ENCODE measurements around the gene CAMK2A.

DNA sequence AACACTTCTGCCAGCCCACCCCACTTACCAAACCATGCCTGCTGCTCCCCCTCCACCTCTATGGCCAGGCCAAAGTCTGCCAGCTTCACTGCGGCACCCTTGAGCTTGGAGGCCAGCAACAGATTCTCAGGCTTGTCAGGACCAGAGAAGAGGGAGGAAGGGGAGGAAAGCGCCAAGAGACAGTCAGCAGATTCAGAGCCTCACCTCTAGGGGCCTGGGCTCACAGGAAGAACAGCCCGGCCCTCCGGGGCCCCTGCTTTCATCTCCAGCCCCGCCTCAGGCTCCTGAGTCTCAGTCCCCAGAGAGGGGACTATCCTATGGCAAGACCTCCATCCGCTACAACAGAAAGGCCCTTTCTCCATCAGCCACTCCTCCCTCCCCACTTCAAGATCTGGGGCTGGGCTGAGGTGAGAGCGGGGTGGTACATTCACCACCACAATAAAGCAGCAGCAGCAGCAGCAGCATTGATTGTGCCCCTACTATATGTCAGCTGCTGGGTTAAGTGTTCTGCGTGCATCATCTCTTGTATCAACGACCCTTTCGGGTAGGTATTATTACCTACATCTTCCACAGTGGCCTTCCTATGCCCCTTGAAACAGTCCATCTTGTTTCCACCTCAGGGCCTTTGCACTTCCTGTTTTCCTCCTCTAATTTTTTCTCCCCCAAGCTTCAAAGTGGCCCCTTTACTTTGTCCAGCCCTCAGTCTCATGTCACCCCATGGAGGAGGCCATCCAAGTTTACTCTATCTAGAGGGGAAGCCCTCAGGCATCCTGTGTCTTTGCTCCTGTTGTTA lies 36.0 kb downstream of the CAMK2A start:
- TF ChIP-seq POLR2A (IDR thresholded peaks at IDR 0.05; ENCODE audit: low read length) (no peak), TP53 (CRISPR knock-in tag; IDR thresholded peaks at IDR 0.05) (no peak), ZSCAN20 (CRISPR knock-in tag; IDR thresholded peaks at IDR 0.05) (no peak), EP300 (IDR thresholded peaks at IDR 0.05) (no peak), KDM5A (IDR thresholded peaks at IDR 0.05) (no peak), KDM1A (IDR thresholded peaks at IDR 0.05; ENCODE audit: low read depth) (no peak), POLR2AphosphoS2 (conservative IDR thresholded peaks at IDR 0.05; ENCODE audit: low read length) (no peak)
- TF ChIP-seq, protein P1, sequence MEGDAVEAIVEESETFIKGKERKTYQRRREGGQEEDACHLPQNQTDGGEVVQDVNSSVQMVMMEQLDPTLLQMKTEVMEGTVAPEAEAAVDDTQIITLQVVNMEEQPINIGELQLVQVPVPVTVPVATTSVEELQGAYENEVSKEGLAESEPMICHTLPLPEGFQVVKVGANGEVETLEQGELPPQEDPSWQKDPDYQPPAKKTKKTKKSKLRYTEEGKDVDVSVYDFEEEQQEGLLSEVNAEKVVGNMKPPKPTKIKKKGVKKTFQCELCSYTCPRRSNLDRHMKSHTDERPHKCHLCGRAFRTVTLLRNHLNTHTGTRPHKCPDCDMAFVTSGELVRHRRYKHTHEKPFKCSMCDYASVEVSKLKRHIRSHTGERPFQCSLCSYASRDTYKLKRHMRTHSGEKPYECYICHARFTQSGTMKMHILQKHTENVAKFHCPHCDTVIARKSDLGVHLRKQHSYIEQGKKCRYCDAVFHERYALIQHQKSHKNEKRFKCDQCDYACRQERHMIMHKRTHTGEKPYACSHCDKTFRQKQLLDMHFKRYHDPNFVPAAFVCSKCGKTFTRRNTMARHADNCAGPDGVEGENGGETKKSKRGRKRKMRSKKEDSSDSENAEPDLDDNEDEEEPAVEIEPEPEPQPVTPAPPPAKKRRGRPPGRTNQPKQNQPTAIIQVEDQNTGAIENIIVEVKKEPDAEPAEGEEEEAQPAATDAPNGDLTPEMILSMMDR (IDR thresholded peaks at IDR 0.05): no peak
- TF ChIP-seq, protein P2, sequence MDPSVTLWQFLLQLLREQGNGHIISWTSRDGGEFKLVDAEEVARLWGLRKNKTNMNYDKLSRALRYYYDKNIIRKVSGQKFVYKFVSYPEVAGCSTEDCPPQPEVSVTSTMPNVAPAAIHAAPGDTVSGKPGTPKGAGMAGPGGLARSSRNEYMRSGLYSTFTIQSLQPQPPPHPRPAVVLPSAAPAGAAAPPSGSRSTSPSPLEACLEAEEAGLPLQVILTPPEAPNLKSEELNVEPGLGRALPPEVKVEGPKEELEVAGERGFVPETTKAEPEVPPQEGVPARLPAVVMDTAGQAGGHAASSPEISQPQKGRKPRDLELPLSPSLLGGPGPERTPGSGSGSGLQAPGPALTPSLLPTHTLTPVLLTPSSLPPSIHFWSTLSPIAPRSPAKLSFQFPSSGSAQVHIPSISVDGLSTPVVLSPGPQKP (IDR thresholded peaks at IDR 0.05; ENCODE audit: low read depth, low read length): no peak
- TF ChIP-seq, protein P3, sequence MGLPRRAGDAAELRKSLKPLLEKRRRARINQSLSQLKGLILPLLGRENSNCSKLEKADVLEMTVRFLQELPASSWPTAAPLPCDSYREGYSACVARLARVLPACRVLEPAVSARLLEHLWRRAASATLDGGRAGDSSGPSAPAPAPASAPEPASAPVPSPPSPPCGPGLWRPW (IDR thresholded peaks at IDR 0.05): no peak

Data from A549 (cell line).